ENCODE measurements around the gene FTH1. TPM values are rescaled to one million over a fixed set of nuclear protein-coding genes. Genes with fewer than 3 reads are reported as not detected.

Gene FTH1
- total and polyA plus RNA-seq, 2 of the 13 experiments (the other 11 are each of a cell fraction or from before 2014, with no cell fraction given) = 607 to 760 TPM

DNA sequence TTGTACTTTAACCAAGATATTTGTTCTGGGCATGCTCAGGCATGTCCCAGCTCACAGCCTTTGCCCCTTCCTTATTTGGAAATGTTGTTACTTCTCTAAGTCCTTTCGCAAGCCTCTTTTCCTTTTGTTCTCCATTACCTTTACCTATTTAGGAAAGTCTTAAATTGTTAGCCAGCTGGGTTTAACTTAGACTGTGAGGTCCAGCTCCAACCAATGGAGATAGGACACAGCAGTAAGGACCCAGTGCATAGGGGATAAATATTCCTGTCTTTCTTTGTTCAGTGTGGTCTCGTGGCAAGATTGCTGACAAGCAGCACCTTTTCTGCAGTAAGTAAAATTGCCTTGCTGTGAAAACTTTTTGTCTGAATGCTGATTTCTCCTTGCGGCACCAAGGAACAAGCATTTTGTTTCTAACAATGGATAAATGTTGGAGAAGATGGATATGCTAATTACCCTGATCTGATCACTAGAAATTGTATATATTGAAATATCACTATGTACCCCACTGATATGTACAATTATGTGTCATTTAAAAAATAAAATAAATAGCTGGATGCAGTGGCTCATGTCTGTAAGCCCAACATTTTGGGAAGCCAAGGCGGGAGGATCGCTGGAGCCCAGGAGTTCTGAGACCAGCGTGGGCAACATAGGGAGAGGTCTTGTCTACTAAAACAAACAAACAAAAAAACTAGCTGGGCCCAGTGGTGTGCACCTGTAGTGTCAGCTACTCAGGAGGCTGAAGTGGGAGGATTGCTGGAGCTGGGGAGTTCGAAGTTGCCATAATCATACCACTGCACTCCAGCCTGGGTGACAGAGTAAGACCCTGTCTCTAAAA lies 31.9 kb upstream of the FTH1 start (continued):
- TF ChIP-seq, protein P1, sequence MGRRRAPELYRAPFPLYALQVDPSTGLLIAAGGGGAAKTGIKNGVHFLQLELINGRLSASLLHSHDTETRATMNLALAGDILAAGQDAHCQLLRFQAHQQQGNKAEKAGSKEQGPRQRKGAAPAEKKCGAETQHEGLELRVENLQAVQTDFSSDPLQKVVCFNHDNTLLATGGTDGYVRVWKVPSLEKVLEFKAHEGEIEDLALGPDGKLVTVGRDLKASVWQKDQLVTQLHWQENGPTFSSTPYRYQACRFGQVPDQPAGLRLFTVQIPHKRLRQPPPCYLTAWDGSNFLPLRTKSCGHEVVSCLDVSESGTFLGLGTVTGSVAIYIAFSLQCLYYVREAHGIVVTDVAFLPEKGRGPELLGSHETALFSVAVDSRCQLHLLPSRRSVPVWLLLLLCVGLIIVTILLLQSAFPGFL (CRISPR knock-in tag; IDR thresholded peaks at IDR 0.05) = no peak
- TF ChIP-seq TP53 (CRISPR knock-in tag; conservative IDR thresholded peaks at IDR 0.05) (peak; percentile 100), ZNF468 (CRISPR knock-in tag; IDR thresholded peaks at IDR 0.05) (no peak), DMAP1 (CRISPR knock-in tag; IDR thresholded peaks at IDR 0.05) (0 out of 2 replicates have a peak, but pooled peaks have one; percentile 37), REXO4 (CRISPR knock-in tag; IDR thresholded peaks at IDR 0.05; ENCODE audit: borderline replicate concordance) (no peak), ZC3H13 (CRISPR knock-in tag; IDR thresholded peaks at IDR 0.05) (no peak), ZKSCAN5 (CRISPR knock-in tag; IDR thresholded peaks at IDR 0.05) (no peak), ATF7-NPFF (CRISPR knock-in tag; IDR thresholded peaks at IDR 0.05; ENCODE audit: low read depth) (no peak), PPARG (CRISPR knock-in tag; conservative IDR thresholded peaks at IDR 0.05) (peak; percentile 29; the same call in 1 of the 2 replicates), ZKSCAN1 (IDR thresholded peaks at IDR 0.05; ENCODE audit: low read length) (no peak), ATAD3A (CRISPR knock-in tag; IDR thresholded peaks at IDR 0.05) (no peak), AHR (CRISPR knock-in tag; IDR thresholded peaks at IDR 0.05) (no peak), HNF4G (IDR thresholded peaks at IDR 0.05; ENCODE audit: borderline replicate concordance, low read depth, low read length) (peak; percentile 64; the same call in 1 of the 2 replicates), HNF4G (CRISPR knock-in tag; IDR thresholded peaks at IDR 0.05; ENCODE audit: borderline replicate concordance, low read depth) (no peak), STAG1 (CRISPR knock-in tag; IDR thresholded peaks at IDR 0.05) (no peak), PAX8 (CRISPR knock-in tag; IDR thresholded peaks at IDR 0.05; ENCODE audit: borderline replicate concordance) (no peak)
- TF ChIP-seq, protein P2, sequence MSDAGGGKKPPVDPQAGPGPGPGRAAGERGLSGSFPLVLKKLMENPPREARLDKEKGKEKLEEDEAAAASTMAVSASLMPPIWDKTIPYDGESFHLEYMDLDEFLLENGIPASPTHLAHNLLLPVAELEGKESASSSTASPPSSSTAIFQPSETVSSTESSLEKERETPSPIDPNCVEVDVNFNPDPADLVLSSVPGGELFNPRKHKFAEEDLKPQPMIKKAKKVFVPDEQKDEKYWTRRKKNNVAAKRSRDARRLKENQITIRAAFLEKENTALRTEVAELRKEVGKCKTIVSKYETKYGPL (CRISPR knock-in tag; IDR thresholded peaks at IDR 0.05) = no peak
- TF ChIP-seq, protein P3, sequence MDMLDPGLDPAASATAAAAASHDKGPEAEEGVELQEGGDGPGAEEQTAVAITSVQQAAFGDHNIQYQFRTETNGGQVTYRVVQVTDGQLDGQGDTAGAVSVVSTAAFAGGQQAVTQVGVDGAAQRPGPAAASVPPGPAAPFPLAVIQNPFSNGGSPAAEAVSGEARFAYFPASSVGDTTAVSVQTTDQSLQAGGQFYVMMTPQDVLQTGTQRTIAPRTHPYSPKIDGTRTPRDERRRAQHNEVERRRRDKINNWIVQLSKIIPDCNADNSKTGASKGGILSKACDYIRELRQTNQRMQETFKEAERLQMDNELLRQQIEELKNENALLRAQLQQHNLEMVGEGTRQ (IDR thresholded peaks at IDR 0.05; ENCODE audit: low read depth, low read length) = no peak
- TF ChIP-seq, protein P3 (CRISPR knock-in tag; IDR thresholded peaks at IDR 0.05; ENCODE audit: borderline replicate concordance) = peak; percentile 57; the same call in 1 of the 2 replicates
- TF ChIP-seq, protein P4, sequence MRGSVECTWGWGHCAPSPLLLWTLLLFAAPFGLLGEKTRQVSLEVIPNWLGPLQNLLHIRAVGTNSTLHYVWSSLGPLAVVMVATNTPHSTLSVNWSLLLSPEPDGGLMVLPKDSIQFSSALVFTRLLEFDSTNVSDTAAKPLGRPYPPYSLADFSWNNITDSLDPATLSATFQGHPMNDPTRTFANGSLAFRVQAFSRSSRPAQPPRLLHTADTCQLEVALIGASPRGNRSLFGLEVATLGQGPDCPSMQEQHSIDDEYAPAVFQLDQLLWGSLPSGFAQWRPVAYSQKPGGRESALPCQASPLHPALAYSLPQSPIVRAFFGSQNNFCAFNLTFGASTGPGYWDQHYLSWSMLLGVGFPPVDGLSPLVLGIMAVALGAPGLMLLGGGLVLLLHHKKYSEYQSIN (CRISPR knock-in tag; IDR thresholded peaks at IDR 0.05; ENCODE audit: borderline replicate concordance) = no peak
- TF ChIP-seq, protein P5, sequence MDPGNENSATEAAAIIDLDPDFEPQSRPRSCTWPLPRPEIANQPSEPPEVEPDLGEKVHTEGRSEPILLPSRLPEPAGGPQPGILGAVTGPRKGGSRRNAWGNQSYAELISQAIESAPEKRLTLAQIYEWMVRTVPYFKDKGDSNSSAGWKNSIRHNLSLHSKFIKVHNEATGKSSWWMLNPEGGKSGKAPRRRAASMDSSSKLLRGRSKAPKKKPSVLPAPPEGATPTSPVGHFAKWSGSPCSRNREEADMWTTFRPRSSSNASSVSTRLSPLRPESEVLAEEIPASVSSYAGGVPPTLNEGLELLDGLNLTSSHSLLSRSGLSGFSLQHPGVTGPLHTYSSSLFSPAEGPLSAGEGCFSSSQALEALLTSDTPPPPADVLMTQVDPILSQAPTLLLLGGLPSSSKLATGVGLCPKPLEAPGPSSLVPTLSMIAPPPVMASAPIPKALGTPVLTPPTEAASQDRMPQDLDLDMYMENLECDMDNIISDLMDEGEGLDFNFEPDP (CRISPR knock-in tag; conservative IDR thresholded peaks at IDR 0.05) = no peak
- TF ChIP-seq, protein P6, sequence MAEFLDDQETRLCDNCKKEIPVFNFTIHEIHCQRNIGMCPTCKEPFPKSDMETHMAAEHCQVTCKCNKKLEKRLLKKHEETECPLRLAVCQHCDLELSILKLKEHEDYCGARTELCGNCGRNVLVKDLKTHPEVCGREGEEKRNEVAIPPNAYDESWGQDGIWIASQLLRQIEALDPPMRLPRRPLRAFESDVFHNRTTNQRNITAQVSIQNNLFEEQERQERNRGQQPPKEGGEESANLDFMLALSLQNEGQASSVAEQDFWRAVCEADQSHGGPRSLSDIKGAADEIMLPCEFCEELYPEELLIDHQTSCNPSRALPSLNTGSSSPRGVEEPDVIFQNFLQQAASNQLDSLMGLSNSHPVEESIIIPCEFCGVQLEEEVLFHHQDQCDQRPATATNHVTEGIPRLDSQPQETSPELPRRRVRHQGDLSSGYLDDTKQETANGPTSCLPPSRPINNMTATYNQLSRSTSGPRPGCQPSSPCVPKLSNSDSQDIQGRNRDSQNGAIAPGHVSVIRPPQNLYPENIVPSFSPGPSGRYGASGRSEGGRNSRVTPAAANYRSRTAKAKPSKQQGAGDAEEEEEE (CRISPR knock-in tag; IDR thresholded peaks at IDR 0.05; ENCODE audit: borderline replicate concordance) = no peak

Data from HepG2 (cell line).